MM.1S (cell line): ENCODE measurements around the gene KLF8.

Source experiments
- EZH2phosphoT487 ChIP-seq: fragments of 300-600 bp; sonication (generic); IDR thresholded peaks from 2 replicates; pipeline ENCODE4 v1.6.1; 2018; ENCODE audit warnings: antibody characterized with exemption, low read length
- TF ChIP-seq, protein P1 (sequence below): fragments of 300-600 bp; sonication (generic); IDR thresholded peaks from 2 replicates; pipeline ENCODE4 v1.5.1; 2016; ENCODE audit warnings: antibody characterized with exemption, low read length, mixed read lengths

DNA sequence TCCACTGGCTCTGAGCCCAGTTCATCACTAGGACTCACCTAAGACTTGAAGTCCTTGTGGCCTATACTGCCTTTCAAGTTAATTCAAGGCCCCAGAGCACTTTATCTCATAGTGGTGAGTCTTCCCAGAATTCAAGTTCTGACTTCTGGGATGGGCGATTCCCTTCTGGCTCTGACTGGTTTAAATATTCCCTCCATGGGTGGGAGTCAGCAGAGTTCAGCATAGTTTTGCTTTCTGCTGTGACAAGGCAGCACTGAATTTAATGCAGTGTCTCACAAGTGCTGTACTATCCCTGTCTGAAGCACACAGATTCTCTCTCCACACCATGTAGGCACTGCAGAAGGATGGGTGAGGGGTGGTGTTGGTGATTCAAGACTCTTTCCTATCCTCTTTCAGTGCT lies 46.5 kb downstream of the KLF8 start:
- TF ChIP-seq, protein P1, sequence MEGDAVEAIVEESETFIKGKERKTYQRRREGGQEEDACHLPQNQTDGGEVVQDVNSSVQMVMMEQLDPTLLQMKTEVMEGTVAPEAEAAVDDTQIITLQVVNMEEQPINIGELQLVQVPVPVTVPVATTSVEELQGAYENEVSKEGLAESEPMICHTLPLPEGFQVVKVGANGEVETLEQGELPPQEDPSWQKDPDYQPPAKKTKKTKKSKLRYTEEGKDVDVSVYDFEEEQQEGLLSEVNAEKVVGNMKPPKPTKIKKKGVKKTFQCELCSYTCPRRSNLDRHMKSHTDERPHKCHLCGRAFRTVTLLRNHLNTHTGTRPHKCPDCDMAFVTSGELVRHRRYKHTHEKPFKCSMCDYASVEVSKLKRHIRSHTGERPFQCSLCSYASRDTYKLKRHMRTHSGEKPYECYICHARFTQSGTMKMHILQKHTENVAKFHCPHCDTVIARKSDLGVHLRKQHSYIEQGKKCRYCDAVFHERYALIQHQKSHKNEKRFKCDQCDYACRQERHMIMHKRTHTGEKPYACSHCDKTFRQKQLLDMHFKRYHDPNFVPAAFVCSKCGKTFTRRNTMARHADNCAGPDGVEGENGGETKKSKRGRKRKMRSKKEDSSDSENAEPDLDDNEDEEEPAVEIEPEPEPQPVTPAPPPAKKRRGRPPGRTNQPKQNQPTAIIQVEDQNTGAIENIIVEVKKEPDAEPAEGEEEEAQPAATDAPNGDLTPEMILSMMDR: no peak
- TF ChIP-seq EZH2phosphoT487: no peak
